ENCODE results near the gene CYFIP2. TPM values are rescaled to one million over a fixed set of nuclear protein-coding genes. Genes with fewer than 3 reads are reported as not detected.

CYFIP2 gene
- total RNA-seq, 1 experiment from 2014 or later: 95.3 TPM

- no peak for TF ChIP-seq FOXP1 (CRISPR knock-in tag; IDR thresholded peaks at IDR 0.05; ENCODE audit: borderline replicate concordance)
- TF ChIP-seq MYBL2 (CRISPR knock-in tag; IDR thresholded peaks at IDR 0.05): no peak
- no peak for TF ChIP-seq GRHL2 (CRISPR knock-in tag; IDR thresholded peaks at IDR 0.05; ENCODE audit: insufficient replicate concordance, severe bottlenecking)
- no peak for TF ChIP-seq SP1 (CRISPR knock-in tag; conservative IDR thresholded peaks at IDR 0.05)
- TF ChIP-seq KAT7 (CRISPR knock-in tag; IDR thresholded peaks at IDR 0.05; ENCODE audit: borderline replicate concordance): no peak
- no peak for TF ChIP-seq ZNF425 (CRISPR knock-in tag; conservative IDR thresholded peaks at IDR 0.05)
- TF ChIP-seq, protein P1, sequence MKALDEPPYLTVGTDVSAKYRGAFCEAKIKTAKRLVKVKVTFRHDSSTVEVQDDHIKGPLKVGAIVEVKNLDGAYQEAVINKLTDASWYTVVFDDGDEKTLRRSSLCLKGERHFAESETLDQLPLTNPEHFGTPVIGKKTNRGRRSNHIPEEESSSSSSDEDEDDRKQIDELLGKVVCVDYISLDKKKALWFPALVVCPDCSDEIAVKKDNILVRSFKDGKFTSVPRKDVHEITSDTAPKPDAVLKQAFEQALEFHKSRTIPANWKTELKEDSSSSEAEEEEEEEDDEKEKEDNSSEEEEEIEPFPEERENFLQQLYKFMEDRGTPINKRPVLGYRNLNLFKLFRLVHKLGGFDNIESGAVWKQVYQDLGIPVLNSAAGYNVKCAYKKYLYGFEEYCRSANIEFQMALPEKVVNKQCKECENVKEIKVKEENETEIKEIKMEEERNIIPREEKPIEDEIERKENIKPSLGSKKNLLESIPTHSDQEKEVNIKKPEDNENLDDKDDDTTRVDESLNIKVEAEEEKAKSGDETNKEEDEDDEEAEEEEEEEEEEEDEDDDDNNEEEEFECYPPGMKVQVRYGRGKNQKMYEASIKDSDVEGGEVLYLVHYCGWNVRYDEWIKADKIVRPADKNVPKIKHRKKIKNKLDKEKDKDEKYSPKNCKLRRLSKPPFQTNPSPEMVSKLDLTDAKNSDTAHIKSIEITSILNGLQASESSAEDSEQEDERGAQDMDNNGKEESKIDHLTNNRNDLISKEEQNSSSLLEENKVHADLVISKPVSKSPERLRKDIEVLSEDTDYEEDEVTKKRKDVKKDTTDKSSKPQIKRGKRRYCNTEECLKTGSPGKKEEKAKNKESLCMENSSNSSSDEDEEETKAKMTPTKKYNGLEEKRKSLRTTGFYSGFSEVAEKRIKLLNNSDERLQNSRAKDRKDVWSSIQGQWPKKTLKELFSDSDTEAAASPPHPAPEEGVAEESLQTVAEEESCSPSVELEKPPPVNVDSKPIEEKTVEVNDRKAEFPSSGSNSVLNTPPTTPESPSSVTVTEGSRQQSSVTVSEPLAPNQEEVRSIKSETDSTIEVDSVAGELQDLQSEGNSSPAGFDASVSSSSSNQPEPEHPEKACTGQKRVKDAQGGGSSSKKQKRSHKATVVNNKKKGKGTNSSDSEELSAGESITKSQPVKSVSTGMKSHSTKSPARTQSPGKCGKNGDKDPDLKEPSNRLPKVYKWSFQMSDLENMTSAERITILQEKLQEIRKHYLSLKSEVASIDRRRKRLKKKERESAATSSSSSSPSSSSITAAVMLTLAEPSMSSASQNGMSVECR (CRISPR knock-in tag; IDR thresholded peaks at IDR 0.05; ENCODE audit: borderline replicate concordance): no peak
- no peak for TF ChIP-seq RORB (CRISPR knock-in tag; IDR thresholded peaks at IDR 0.05)
- no peak for TF ChIP-seq GTF2I (CRISPR knock-in tag; conservative IDR thresholded peaks at IDR 0.05)
- TF ChIP-seq NFATC4 (CRISPR knock-in tag; IDR thresholded peaks at IDR 0.05): no peak
- no peak for TF ChIP-seq TEAD4 (CRISPR knock-in tag; IDR thresholded peaks at IDR 0.05)
- no peak for TF ChIP-seq FOXP4 (CRISPR knock-in tag; IDR thresholded peaks at IDR 0.05)
- no peak for TF ChIP-seq IRF2 (CRISPR knock-in tag; IDR thresholded peaks at IDR 0.05; ENCODE audit: borderline replicate concordance, low read depth)
- no peak for TF ChIP-seq NR3C1 (CRISPR knock-in tag; conservative IDR thresholded peaks at IDR 0.05; ENCODE audit: low read depth)
- TF ChIP-seq CTCF (IDR thresholded peaks at IDR 0.05): no peak
- ChIA-PET CTCF (interaction anchor here (2.1 to 3.6 kb wide), 2 partner anchors 9 to 48 kb away, joined by 5 to 15 read pairs; no protein-coding TSS in a partner anchor), POLR2A (no interaction called here)
- H3K9me3 Mint-ChIP-seq: no peaks in the 10 kb centered on the region
- ATAC-seq (no peak), DNase-seq (ENCODE audit: low spot score) (no peak)
- no peak overlapping the region for H3K27ac Mint-ChIP-seq
- no peaks in the 10 kb centered on the region for H3K27me3 Mint-ChIP-seq (ENCODE audit: low read depth)
- peaks cover 2% of the 10 kb centered on the region; the same call in 1 of the 2 replicates for H3K4me1 Mint-ChIP-seq
- H3K4me3 Mint-ChIP-seq: no peak overlapping the region
- H3K36me3 Mint-ChIP-seq: 0 out of 2 replicates have a peak, but pooled peaks cover 5% of the 10 kb centered on the region
Measured at GRCh38 chr5:157351802-157352092, 85.8 kb downstream of the CYFIP2 start.

DNA sequence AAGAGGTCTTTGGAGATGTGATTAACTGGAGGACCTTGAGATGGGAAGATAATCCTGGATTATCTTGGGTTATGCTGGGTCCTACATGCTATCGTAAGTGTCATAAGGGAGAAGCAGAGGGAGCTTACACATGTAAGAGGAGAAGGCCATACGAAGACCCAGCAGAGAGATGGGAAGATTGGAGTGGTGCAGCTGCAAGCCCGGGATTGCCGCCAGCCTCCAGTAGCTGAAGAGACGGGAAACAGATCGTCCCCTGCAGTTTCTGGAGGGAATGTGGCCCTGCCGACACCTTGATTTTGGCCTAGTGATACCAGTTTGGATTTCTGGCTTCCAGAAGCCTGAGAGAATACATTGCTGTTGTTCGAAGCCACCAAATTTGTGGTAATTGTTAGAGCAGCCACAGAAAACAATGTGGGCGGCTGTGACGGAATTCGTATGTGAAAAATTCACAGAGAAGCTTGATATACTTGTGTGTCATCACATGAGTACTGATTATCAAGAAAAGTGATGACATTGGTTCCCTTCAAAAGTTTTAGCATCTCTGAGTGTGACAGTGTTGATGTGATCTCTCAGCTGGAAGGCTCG lies 86.9 kb downstream of the CYFIP2 start:
- H3K27me3 Mint-ChIP-seq (ENCODE audit: low read depth): no peaks in the 10 kb centered on the region
- no peak overlapping the region for H3K4me3 Mint-ChIP-seq
- H3K9me3 Mint-ChIP-seq: no peaks in the 10 kb centered on the region
- peaks cover 2% of the 10 kb centered on the region; the same call in 1 of the 2 replicates for H3K4me1 Mint-ChIP-seq
- ATAC-seq (no peak), DNase-seq (ENCODE audit: low spot score) (no peak)
- 0 out of 2 replicates have a peak, but pooled peaks cover 5% of the 10 kb centered on the region for H3K36me3 Mint-ChIP-seq
- ChIA-PET CTCF (interaction anchor here (1.2 to 4.5 kb wide), 4 partner anchors 10 to 118 kb away, joined by 3 to 27 read pairs (median 10); no protein-coding TSS in a partner anchor), POLR2A (no interaction called here)
- no peak overlapping the region for H3K27ac Mint-ChIP-seq
- TF ChIP-seq TP53 (CRISPR knock-in tag; IDR thresholded peaks at IDR 0.05): no peak
- no peak for TF ChIP-seq GTF2I (CRISPR knock-in tag; conservative IDR thresholded peaks at IDR 0.05)
- TF ChIP-seq CREB1 (CRISPR knock-in tag; IDR thresholded peaks at IDR 0.05): no peak
- no peak for TF ChIP-seq ETV6 (CRISPR knock-in tag; IDR thresholded peaks at IDR 0.05)
- TF ChIP-seq ZBTB21 (CRISPR knock-in tag; IDR thresholded peaks at IDR 0.05; ENCODE audit: borderline replicate concordance): no peak
- TF ChIP-seq, protein P2, sequence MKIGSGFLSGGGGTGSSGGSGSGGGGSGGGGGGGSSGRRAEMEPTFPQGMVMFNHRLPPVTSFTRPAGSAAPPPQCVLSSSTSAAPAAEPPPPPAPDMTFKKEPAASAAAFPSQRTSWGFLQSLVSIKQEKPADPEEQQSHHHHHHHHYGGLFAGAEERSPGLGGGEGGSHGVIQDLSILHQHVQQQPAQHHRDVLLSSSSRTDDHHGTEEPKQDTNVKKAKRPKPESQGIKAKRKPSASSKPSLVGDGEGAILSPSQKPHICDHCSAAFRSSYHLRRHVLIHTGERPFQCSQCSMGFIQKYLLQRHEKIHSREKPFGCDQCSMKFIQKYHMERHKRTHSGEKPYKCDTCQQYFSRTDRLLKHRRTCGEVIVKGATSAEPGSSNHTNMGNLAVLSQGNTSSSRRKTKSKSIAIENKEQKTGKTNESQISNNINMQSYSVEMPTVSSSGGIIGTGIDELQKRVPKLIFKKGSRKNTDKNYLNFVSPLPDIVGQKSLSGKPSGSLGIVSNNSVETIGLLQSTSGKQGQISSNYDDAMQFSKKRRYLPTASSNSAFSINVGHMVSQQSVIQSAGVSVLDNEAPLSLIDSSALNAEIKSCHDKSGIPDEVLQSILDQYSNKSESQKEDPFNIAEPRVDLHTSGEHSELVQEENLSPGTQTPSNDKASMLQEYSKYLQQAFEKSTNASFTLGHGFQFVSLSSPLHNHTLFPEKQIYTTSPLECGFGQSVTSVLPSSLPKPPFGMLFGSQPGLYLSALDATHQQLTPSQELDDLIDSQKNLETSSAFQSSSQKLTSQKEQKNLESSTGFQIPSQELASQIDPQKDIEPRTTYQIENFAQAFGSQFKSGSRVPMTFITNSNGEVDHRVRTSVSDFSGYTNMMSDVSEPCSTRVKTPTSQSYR (CRISPR knock-in tag; IDR thresholded peaks at IDR 0.05): no peak
- no peak for TF ChIP-seq TEAD1 (CRISPR knock-in tag; IDR thresholded peaks at IDR 0.05)

Measured in WTC11 (cell line).